Measurements from ENCODE around the gene FOLR2. TPM values are rescaled to one million over a fixed set of nuclear protein-coding genes. Genes with fewer than 3 reads are reported as not detected.

The FOLR2 gene
- total and polyA plus RNA-seq, 2 of the 8 experiments (the other 6 are each of a cell fraction or from before 2014, with no cell fraction given) = not detected

GRCh38 chr11:72228844-72229231 is 12.2 kb downstream of the FOLR2 start (continued):
- TF ChIP-seq, protein P1, sequence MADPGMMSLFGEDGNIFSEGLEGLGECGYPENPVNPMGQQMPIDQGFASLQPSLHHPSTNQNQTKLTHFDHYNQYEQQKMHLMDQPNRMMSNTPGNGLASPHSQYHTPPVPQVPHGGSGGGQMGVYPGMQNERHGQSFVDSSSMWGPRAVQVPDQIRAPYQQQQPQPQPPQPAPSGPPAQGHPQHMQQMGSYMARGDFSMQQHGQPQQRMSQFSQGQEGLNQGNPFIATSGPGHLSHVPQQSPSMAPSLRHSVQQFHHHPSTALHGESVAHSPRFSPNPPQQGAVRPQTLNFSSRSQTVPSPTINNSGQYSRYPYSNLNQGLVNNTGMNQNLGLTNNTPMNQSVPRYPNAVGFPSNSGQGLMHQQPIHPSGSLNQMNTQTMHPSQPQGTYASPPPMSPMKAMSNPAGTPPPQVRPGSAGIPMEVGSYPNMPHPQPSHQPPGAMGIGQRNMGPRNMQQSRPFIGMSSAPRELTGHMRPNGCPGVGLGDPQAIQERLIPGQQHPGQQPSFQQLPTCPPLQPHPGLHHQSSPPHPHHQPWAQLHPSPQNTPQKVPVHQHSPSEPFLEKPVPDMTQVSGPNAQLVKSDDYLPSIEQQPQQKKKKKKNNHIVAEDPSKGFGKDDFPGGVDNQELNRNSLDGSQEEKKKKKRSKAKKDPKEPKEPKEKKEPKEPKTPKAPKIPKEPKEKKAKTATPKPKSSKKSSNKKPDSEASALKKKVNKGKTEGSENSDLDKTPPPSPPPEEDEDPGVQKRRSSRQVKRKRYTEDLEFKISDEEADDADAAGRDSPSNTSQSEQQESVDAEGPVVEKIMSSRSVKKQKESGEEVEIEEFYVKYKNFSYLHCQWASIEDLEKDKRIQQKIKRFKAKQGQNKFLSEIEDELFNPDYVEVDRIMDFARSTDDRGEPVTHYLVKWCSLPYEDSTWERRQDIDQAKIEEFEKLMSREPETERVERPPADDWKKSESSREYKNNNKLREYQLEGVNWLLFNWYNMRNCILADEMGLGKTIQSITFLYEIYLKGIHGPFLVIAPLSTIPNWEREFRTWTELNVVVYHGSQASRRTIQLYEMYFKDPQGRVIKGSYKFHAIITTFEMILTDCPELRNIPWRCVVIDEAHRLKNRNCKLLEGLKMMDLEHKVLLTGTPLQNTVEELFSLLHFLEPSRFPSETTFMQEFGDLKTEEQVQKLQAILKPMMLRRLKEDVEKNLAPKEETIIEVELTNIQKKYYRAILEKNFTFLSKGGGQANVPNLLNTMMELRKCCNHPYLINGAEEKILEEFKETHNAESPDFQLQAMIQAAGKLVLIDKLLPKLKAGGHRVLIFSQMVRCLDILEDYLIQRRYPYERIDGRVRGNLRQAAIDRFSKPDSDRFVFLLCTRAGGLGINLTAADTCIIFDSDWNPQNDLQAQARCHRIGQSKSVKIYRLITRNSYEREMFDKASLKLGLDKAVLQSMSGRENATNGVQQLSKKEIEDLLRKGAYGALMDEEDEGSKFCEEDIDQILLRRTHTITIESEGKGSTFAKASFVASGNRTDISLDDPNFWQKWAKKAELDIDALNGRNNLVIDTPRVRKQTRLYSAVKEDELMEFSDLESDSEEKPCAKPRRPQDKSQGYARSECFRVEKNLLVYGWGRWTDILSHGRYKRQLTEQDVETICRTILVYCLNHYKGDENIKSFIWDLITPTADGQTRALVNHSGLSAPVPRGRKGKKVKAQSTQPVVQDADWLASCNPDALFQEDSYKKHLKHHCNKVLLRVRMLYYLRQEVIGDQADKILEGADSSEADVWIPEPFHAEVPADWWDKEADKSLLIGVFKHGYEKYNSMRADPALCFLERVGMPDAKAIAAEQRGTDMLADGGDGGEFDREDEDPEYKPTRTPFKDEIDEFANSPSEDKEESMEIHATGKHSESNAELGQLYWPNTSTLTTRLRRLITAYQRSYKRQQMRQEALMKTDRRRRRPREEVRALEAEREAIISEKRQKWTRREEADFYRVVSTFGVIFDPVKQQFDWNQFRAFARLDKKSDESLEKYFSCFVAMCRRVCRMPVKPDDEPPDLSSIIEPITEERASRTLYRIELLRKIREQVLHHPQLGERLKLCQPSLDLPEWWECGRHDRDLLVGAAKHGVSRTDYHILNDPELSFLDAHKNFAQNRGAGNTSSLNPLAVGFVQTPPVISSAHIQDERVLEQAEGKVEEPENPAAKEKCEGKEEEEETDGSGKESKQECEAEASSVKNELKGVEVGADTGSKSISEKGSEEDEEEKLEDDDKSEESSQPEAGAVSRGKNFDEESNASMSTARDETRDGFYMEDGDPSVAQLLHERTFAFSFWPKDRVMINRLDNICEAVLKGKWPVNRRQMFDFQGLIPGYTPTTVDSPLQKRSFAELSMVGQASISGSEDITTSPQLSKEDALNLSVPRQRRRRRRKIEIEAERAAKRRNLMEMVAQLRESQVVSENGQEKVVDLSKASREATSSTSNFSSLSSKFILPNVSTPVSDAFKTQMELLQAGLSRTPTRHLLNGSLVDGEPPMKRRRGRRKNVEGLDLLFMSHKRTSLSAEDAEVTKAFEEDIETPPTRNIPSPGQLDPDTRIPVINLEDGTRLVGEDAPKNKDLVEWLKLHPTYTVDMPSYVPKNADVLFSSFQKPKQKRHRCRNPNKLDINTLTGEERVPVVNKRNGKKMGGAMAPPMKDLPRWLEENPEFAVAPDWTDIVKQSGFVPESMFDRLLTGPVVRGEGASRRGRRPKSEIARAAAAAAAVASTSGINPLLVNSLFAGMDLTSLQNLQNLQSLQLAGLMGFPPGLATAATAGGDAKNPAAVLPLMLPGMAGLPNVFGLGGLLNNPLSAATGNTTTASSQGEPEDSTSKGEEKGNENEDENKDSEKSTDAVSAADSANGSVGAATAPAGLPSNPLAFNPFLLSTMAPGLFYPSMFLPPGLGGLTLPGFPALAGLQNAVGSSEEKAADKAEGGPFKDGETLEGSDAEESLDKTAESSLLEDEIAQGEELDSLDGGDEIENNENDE (IDR thresholded peaks at IDR 0.05; ENCODE audit: insufficient replicate concordance, low read length) = no peak
- TF ChIP-seq SRF (IDR thresholded peaks at IDR 0.05; ENCODE audit: low read depth, low read length) (no peak), TAF1 (IDR thresholded peaks at IDR 0.05; ENCODE audit: low read depth, low read length) (no peak), HDAC2 (IDR thresholded peaks at IDR 0.05; ENCODE audit: borderline replicate concordance in 1 of 2, low read depth in 2 of 2, low read length in 2 of 2) (no peak), KDM4A (IDR thresholded peaks at IDR 0.05; ENCODE audit: low read depth, low read length, severe bottlenecking) (no peak), CTCF (IDR thresholded peaks at IDR 0.05; ENCODE audit: control extremely low read depth in 1 of 3, insufficient read depth in 1 of 3, low read depth in 1 of 3, low read length in 3 of 3) (no peak), CBX8 (IDR thresholded peaks at IDR 0.05; ENCODE audit: borderline replicate concordance, low read depth, low read length) (no peak), BRCA1 (IDR thresholded peaks at IDR 0.05; ENCODE audit: low read depth, low read length) (no peak), NRF1 (IDR thresholded peaks at IDR 0.05; ENCODE audit: low read depth, low read length) (no peak)

Measured in H1 (cell line).